Activated CD4-positive, alpha-beta memory T cell treated with anti-CD3 and anti-CD28 coated beads for 36 hours (primary cell): ENCODE measurements around the gene MYBPC3. TPM values are rescaled to one million over a fixed set of nuclear protein-coding genes. Genes with fewer than 3 reads are reported as not detected.
A peak's percentile ranks its signal among the peaks of the same experiment; 100 is the strongest.

Experiments used
- CTCF ChIA-PET: fragments of 350-600 bp; sonication (Branson Sonifier 250); formaldehyde crosslinking; loops from one replicate; lab custom pipeline; 2021; ENCODE audit warnings: antibody characterized with exemption, inconsistent platforms; lab: Charles Lee
- POLR2A ChIA-PET: fragments of 350-600 bp; sonication (Branson Sonifier 250); formaldehyde crosslinking; loops from one replicate; lab custom pipeline; 2021; ENCODE audit warnings: antibody characterized with exemption; lab: Charles Lee
- DNase-seq: peaks from one replicate; pipeline ENCODE4 v3.0.0-alpha.2; 2020
- H3K27ac Mint-ChIP-seq: one replicate; pipeline ENCODE4 v1.8.0; 2021; ENCODE audit warnings: mixed read lengths
- H3K27me3 Mint-ChIP-seq: one replicate; pipeline ENCODE4 v1.8.0; 2021; ENCODE audit warnings: mixed read lengths
- H3K36me3 Mint-ChIP-seq: one replicate; pipeline ENCODE4 v1.8.0; 2021; ENCODE audit warnings: mixed read lengths
- H3K4me1 Mint-ChIP-seq: one replicate; pipeline ENCODE4 v1.8.0; 2021; ENCODE audit warnings: low read depth, mixed read lengths
- H3K4me3 Mint-ChIP-seq: one replicate; pipeline ENCODE4 v1.8.0; 2021; ENCODE audit warnings: mild to moderate bottlenecking, mixed read lengths
- H3K9me3 Mint-ChIP-seq: one replicate; pipeline ENCODE4 v1.8.0; 2021; ENCODE audit warnings: mixed read lengths
- intact Hi-C: fragments of 100-400 bp; cut with micrococcal nuclease; formaldehyde crosslinking; loops from one replicate; pipeline ENCODE4 v1.15.1; 2023
- total RNA-seq, 2 experiments: library from RNA; stranded (reverse); gene quantifications; one replicate each; pipeline ENCODE4 v1.2.3, GENCODE V29; 2021

The MYBPC3 gene
- total RNA-seq, 2 experiments from 2014 or later, result not detected

GRCh38 chr11:47372422-47372821 lies 19.9 kb upstream of the MYBPC3 start:
- no peak for DNase-seq
- H3K27me3 Mint-ChIP-seq, result no peaks in the 10 kb centered on the region
- H3K27ac Mint-ChIP-seq, result no peak overlapping the region
- H3K4me3 Mint-ChIP-seq, result no peak overlapping the region
- H3K4me1 Mint-ChIP-seq, result peaks cover 22% of the 10 kb centered on the region
- H3K36me3 Mint-ChIP-seq, result no peaks in the 10 kb centered on the region
- POLR2A ChIA-PET, result interaction anchor here (0.6 kb wide), 1 partner anchor 238 kb away, joined by 3 read pairs; no protein-coding TSS in a partner anchor
- CTCF ChIA-PET, result interaction anchor here (0.8 to 5.2 kb wide), 4 partner anchors 8 to 206 kb away, joined by 3 to 121 read pairs (median 23); partner anchors contain the start of genes KBTBD4, NDUFS3 and SLC39A13
- intact Hi-C loops, result no loop called here
- no peaks in the 10 kb centered on the region for H3K9me3 Mint-ChIP-seq

- ChIA-PET CTCF (interaction anchor here (0.6 to 5.2 kb wide), 2 partner anchors 23 to 40 kb away, joined by 3 to 121 read pairs; partner anchors contain the start of gene SLC39A13), POLR2A (no interaction called here)
- Mint-ChIP-seq H3K27ac (peak overlapping the region; percentile 49), H3K4me1 (peaks cover 27% of the 10 kb centered on the region), H3K36me3 (no peaks in the 10 kb centered on the region), H3K9me3 (no peaks in the 10 kb centered on the region), H3K4me3 (peak overlapping the region; percentile 1), H3K27me3 (peaks cover 2% of the 10 kb centered on the region)
- intact Hi-C loops, result no loop called here
- peak; percentile 46 for DNase-seq
Observed at GRCh38 chr11:47369676-47370075, 17.2 kb upstream of the MYBPC3 start.

GRCh38 chr11:47366020-47366490 lies 13.6 kb upstream of the MYBPC3 start:
- H3K27ac Mint-ChIP-seq, result no peak overlapping the region
- CTCF ChIA-PET, result no interaction called here

GRCh38 chr11:47361419-47361818 lies 8.9 kb upstream of the MYBPC3 start:
- Mint-ChIP-seq H3K4me3 (no peak overlapping the region), H3K27ac (no peak overlapping the region), H3K36me3 (no peaks in the 10 kb centered on the region), H3K27me3 (peaks cover 6% of the 10 kb centered on the region), H3K4me1 (peaks cover 15% of the 10 kb centered on the region), H3K9me3 (no peaks in the 10 kb centered on the region)
- ChIA-PET CTCF (interaction anchor here (1.5 to 1.6 kb wide), 2 partner anchors 12 to 51 kb away, joined by 5 to 9 read pairs; no protein-coding TSS in a partner anchor), POLR2A (no interaction called here)
- intact Hi-C loops, result no loop called here
- DNase-seq, result no peak

More at GRCh38 chr11:47366020-47366490, 13.6 kb upstream of the MYBPC3 start:
- Mint-ChIP-seq H3K4me3 (no peak overlapping the region), H3K9me3 (no peaks in the 10 kb centered on the region), H3K36me3 (no peaks in the 10 kb centered on the region), H3K27me3 (peaks cover 5% of the 10 kb centered on the region), H3K4me1 (peaks cover 20% of the 10 kb centered on the region)
- POLR2A ChIA-PET, result interaction anchor here (0.6 kb wide), 1 partner anchor 95 kb away, joined by 7 read pairs; no protein-coding TSS in a partner anchor
- intact Hi-C loops, result no loop called here
- DNase-seq, result no peak

GRCh38 chr11:47360341-47360740 lies 7.8 kb upstream of the MYBPC3 start:
- DNase-seq, result no peak
- H3K4me1 Mint-ChIP-seq, result peaks cover 10% of the 10 kb centered on the region
- intact Hi-C loops, result no loop called here
- no peaks in the 10 kb centered on the region for H3K9me3 Mint-ChIP-seq
- H3K36me3 Mint-ChIP-seq, result no peaks in the 10 kb centered on the region
- no peak overlapping the region for H3K27ac Mint-ChIP-seq
- peaks cover 4% of the 10 kb centered on the region for H3K27me3 Mint-ChIP-seq
- no peak overlapping the region for H3K4me3 Mint-ChIP-seq
- ChIA-PET CTCF (interaction anchor here (1.5 to 1.6 kb wide), 2 partner anchors 13 to 52 kb away, joined by 5 to 9 read pairs; no protein-coding TSS in a partner anchor), POLR2A (interaction anchor here (0.5 kb wide), 1 partner anchor 173 kb away, joined by 3 read pairs; no protein-coding TSS in a partner anchor)

GRCh38 chr11:47359586-47359985 lies 7.1 kb upstream of the MYBPC3 start:
- ChIA-PET CTCF (interaction anchor here (0.9 kb wide), 1 partner anchor 53 kb away, joined by 3 read pairs; no protein-coding TSS in a partner anchor), POLR2A (interaction anchor here (0.6 kb wide), 1 partner anchor 38 kb away, joined by 3 read pairs; no protein-coding TSS in a partner anchor)
- intact Hi-C loops, result loop anchor here (5.0 kb wide), 1 partner anchor 182 kb away; the partner anchor contains the start of gene ARFGAP2
- no peak overlapping the region for H3K4me3 Mint-ChIP-seq
- peaks cover 4% of the 10 kb centered on the region for H3K27me3 Mint-ChIP-seq
- DNase-seq, result no peak
- peaks cover 10% of the 10 kb centered on the region for H3K4me1 Mint-ChIP-seq
- H3K36me3 Mint-ChIP-seq, result no peaks in the 10 kb centered on the region
- no peak overlapping the region for H3K27ac Mint-ChIP-seq
- no peaks in the 10 kb centered on the region for H3K9me3 Mint-ChIP-seq

GRCh38 chr11:47359162-47359561 lies 6.7 kb upstream of the MYBPC3 start:
- Mint-ChIP-seq H3K4me1 (peaks cover 10% of the 10 kb centered on the region), H3K4me3 (no peak overlapping the region), H3K9me3 (no peaks in the 10 kb centered on the region), H3K27ac (no peak overlapping the region), H3K36me3 (no peaks in the 10 kb centered on the region), H3K27me3 (peaks cover 2% of the 10 kb centered on the region)
- ChIA-PET POLR2A (interaction anchor here (0.6 kb wide), 1 partner anchor 38 kb away, joined by 3 read pairs; no protein-coding TSS in a partner anchor), CTCF (interaction anchor here (0.9 kb wide), 1 partner anchor 53 kb away, joined by 3 read pairs; no protein-coding TSS in a partner anchor)
- DNase-seq, result no peak
- intact Hi-C loops, result loop anchor here (5.0 kb wide), 1 partner anchor 182 kb away; the partner anchor contains the start of gene ARFGAP2

- H3K4me1 Mint-ChIP-seq, result peaks cover 10% of the 10 kb centered on the region
- intact Hi-C loops, result loop anchor here (5.0 kb wide), 1 partner anchor 181 kb away; the partner anchor contains the start of gene ARFGAP2
- H3K4me3 Mint-ChIP-seq, result no peak overlapping the region
- no peaks in the 10 kb centered on the region for H3K36me3 Mint-ChIP-seq
- peaks cover 2% of the 10 kb centered on the region for H3K27me3 Mint-ChIP-seq
- H3K27ac Mint-ChIP-seq, result no peak overlapping the region
- no peaks in the 10 kb centered on the region for H3K9me3 Mint-ChIP-seq
- DNase-seq, result no peak
- ChIA-PET POLR2A (no interaction called here), CTCF (no interaction called here)
Observed at GRCh38 chr11:47358731-47359051, 6.2 kb upstream of the MYBPC3 start.

GRCh38 chr11:47357985-47358730 lies 5.7 kb upstream of the MYBPC3 start:
- intact Hi-C loops, result loop anchor here (5.0 kb wide), 1 partner anchor 181 kb away; the partner anchor contains the start of gene ARFGAP2
- Mint-ChIP-seq H3K27me3 (peaks cover 2% of the 10 kb centered on the region), H3K27ac (no peak overlapping the region), H3K9me3 (no peaks in the 10 kb centered on the region), H3K36me3 (no peaks in the 10 kb centered on the region), H3K4me3 (no peak overlapping the region), H3K4me1 (peaks cover 10% of the 10 kb centered on the region)
- DNase-seq, result no peak
- ChIA-PET POLR2A (no interaction called here), CTCF (no interaction called here)

GRCh38 chr11:47356998-47357329 lies 4.5 kb upstream of the MYBPC3 start:
- Mint-ChIP-seq H3K4me3 (no peak overlapping the region), H3K4me1 (peaks cover 10% of the 10 kb centered on the region), H3K36me3 (no peaks in the 10 kb centered on the region), H3K9me3 (no peaks in the 10 kb centered on the region), H3K27ac (no peak overlapping the region), H3K27me3 (peaks cover 2% of the 10 kb centered on the region)
- ChIA-PET CTCF (interaction anchor here (1.0 kb wide), 1 partner anchor 18 kb away, joined by 3 read pairs; no protein-coding TSS in a partner anchor), POLR2A (no interaction called here)
- no peak for DNase-seq
- intact Hi-C loops, result loop anchor here (5.0 kb wide), 1 partner anchor 180 kb away; the partner anchor contains the start of gene ARFGAP2

GRCh38 chr11:47356129-47356997 lies 3.9 kb upstream of the MYBPC3 start:
- Mint-ChIP-seq H3K4me1 (peaks cover 10% of the 10 kb centered on the region), H3K27me3 (peaks cover 2% of the 10 kb centered on the region), H3K27ac (no peak overlapping the region), H3K9me3 (no peaks in the 10 kb centered on the region), H3K4me3 (no peak overlapping the region), H3K36me3 (no peaks in the 10 kb centered on the region)
- CTCF ChIA-PET, result interaction anchor here (1.0 kb wide), 1 partner anchor 18 kb away, joined by 3 read pairs; no protein-coding TSS in a partner anchor
- no peak for DNase-seq
- intact Hi-C loops, result loop anchor here (5.0 kb wide), 1 partner anchor 179 kb away; the partner anchor contains the start of gene ARFGAP2
- POLR2A ChIA-PET, result no interaction called here
